GM19463 (cell line): ENCODE measurements around the gene DOCK4.

Experiments
- ATAC-seq: cut with Tn5 transposase; IDR thresholded peaks from one replicate; pipeline ENCODE4 v1.9.1; 2021; ENCODE audit warnings: mild to moderate bottlenecking, moderate library complexity; ENCODE audit not compliant: unreplicated experiment

DOCK4 gene

DNA sequence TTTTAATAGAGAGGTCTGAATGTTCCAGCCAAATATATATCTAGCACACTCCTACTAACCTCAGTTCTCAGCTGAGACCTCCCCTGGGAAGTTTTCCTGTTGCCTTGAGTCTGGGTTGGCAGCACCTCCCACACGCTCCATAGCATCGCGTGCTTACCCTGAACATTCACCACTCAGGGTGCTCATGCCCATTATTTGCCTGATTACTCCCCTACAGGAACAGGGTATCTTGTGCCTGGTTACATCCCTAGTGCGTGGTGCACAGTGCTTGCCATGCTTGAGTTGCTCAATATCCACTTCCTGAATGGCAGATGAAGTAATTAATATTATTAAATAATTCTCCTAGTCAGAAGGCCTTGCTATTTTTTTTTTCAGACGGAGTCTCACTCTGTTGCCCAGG is 374.0 kb downstream of the DOCK4 start:
- ATAC-seq = no peak

DNA sequence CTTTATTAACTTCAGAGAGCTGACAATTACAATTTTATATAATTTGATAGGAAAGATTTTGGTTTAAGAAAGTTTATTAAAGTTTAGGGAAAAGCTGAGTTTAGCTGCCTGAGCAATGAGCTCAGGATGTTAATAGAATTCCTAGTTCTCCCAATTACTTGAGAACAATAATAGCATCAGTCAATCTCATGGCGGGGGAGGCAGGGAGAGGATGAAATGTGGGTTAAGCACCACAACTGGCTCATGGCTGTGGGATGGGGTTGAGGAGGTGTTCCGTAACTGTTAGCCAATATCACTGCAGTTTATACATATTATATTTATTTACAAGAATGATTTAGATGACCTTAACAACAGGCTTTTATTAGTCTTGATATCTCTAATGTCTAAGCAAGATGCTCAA is 377.0 kb downstream of the DOCK4 start:
- no peak for ATAC-seq

GRCh38 chr7:111827863-111828504 is 378.2 kb downstream of the DOCK4 start:
- no peak for ATAC-seq

DNA sequence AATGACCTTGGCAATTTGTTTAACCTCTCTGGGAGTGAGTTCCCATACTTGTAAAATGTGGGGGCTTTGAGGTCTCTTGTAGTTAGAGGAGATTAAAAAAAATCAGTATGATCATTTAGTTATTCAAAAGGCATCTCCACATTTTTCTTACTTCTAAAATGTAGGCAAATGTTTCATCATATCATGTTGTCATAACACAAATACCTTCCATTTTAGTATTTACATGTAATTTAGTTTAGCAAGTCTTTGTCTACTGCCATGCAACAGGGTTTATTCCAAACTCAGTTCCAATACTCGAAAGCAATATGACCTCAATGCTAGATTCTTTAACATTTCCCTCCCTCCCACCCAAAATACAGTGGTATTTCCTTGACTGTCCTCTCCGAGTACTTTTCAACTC is 381.2 kb downstream of the DOCK4 start:
- no peak for ATAC-seq

DNA sequence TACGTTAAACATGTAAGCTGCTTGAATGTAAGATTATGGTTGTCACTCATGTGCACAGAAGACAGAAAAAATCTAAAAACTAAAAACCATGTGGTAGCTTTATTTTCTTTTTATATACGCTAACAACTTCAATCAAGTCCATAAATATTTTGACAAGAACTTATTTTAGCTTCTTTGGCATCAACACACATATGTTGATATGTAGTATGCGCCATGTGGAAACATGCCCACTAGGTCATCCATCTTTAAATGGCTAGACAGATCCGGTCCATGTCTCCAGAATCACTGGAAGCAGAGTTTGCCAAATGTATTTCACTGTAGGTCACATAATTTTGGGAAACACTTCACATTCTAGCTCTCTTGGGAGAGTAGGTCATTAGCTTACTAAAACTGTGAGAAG is 382.4 kb downstream of the DOCK4 start:
- no peak for ATAC-seq

DNA sequence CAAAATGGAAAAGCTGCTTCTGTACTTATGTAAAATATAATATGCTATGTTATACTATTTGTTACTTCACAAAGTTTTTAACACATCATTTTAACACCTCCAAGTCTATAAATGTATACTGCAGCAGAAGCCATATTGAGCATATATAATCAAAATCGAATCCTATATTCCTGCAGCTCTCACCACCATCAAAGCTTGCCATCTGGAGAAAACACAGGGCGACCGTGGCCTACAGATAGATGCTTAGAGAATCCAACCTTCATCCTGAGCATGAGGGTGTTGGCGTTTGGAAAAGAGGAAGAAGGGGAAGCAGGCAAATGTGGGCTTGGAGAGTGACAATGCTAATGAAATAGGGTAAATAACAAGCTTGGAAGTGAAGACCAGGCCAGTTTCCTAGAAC is 385.2 kb downstream of the DOCK4 start:
- no peak for ATAC-seq

DNA sequence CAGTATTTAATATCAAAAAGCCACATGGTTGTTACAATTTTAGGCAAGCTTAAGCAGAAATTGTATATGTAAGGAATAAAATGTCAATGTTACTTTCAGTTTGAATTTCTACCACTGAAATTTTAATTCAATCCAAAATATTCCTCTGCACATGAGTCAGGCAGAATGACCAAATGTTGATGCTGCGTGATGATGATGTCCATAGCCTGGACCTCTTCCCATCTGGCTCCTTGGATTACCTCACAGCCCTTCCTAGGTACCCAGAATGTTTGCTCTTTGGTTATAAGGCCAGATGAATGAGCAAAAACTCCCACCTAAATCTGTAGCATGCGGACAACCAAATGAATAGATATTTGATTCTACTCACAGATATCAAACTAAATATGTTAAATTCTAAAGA is 385.6 kb downstream of the DOCK4 start:
- no peak for ATAC-seq

GRCh38 chr7:111820121-111820520 is 386.1 kb downstream of the DOCK4 start:
- no peak for ATAC-seq

DNA sequence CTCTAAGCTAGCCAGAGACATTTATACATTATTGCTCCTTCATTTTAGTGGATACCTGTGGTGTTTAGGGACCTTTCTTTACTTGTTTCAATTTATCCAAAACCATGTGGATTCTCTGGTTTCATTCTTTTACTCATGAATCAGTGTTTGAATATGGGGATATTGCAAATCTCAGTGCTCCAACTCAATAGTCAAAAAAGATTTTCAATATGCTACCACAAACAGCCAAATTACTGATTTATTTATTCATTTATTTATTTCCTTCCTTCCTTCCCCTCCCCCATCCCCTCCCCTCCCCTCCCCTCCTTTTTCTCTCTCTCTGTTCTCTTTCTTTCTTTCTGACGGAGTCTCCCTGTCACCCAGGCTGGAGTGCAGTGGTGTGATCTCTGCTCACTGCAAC is 390.8 kb downstream of the DOCK4 start:
- ATAC-seq = no peak

DNA sequence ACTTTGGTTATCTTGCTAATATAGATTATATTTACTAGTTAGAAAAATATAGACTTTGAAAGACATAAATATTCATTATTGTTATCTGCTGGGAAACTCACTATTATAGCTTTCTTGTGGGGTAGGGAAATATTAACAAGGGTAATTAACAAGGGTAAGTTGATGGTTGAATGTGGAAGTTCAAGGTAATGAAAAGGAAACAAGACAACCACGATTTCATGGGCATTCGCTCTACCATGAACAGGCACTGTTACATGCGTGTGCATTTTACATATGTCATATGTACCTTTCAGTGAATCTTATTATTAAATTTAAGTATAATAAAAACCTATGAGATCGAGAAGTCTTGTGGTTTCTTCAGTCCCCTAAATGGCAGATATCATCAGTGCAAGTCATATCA is 392.9 kb downstream of the DOCK4 start:
- ATAC-seq = no peak

GRCh38 chr7:111806232-111806631 is 400.0 kb downstream of the DOCK4 start:
- ATAC-seq = no peak

GRCh38 chr7:111803015-111803758 is 403.0 kb downstream of the DOCK4 start:
- no peak for ATAC-seq

DNA sequence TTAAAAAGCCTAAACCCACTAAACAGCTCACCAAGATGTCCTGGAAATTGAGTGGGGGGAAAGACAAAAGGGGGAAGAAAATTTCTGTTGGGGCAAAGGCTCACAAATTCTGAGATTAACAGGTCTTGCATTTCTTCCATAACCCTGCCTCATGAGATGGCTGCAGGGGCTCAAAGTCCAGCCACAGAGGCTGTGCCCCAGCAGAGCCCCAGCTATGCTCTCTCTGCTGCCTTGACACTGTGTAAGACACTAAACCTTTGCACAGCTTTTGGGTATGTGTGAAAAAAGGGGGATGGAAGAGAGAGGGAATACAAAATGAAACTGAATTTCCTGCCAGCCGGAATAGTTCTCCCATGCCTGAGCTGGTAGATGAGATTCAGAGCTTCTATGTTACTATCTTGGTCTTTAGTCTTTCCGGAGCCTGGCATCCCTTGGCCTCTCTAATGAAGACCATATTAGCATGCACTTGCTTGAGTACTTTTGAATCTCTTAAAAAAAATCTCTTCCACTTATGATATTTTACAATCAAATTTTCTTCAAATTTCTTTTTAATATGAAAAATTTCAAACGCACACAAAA is 403.9 kb downstream of the DOCK4 start:
- ATAC-seq = no peak

GRCh38 chr7:111801277-111801676 is 404.9 kb downstream of the DOCK4 start:
- ATAC-seq = no peak

- ATAC-seq = no peak
Observed at GRCh38 chr7:111796671-111797070, 409.5 kb downstream of the DOCK4 start.

GRCh38 chr7:111789870-111790269 is 416.3 kb downstream of the DOCK4 start:
- no peak for ATAC-seq

DNA sequence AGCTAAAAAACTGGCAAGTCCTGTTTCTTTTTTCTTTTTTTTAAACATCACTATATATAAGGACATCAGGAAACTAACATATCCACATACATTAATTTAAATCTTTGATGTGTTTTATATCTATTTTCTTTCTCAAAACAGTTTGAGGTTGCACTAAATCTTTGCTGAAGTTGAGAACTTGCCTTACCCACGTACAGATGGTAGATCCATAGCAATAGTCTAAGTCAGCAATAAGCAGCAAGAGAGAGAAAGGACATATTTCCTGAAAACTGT is 417.2 kb downstream of the DOCK4 start:
- no peak for ATAC-seq

GRCh38 chr7:111788286-111789047 is 417.7 kb downstream of the DOCK4 start:
- ATAC-seq = no peak

- ATAC-seq = no peak
Observed at GRCh38 chr7:111787741-111788140, 418.5 kb downstream of the DOCK4 start.

- ATAC-seq = no peak
Observed at GRCh38 chr7:111787099-111787498, 419.1 kb downstream of the DOCK4 start.

- no peak for ATAC-seq
Observed at GRCh38 chr7:111785076-111785475, 421.1 kb downstream of the DOCK4 start.

GRCh38 chr7:111784296-111784695 is 421.9 kb downstream of the DOCK4 start:
- no peak for ATAC-seq
